GM19328 (cell line): ENCODE results near the gene CYBC1.
A peak's percentile ranks its signal among the peaks of the same experiment; 100 is the strongest.
"Not testable (repeated sequence)": the region's sequence is repeated elsewhere in the genome, so short reads cannot be mapped to it uniquely, and the experiment has no call there.

Experiments used
- ATAC-seq: cut with Tn5 transposase; IDR thresholded peaks from one replicate; pipeline ENCODE4 v1.9.1; 2021; ENCODE audit warnings: mild to moderate bottlenecking, moderate library complexity; ENCODE audit not compliant: unreplicated experiment

CYBC1 gene

GRCh38 chr17:82479602-82480001 lies 29.1 kb upstream of the CYBC1 start:
- no peak for ATAC-seq

DNA sequence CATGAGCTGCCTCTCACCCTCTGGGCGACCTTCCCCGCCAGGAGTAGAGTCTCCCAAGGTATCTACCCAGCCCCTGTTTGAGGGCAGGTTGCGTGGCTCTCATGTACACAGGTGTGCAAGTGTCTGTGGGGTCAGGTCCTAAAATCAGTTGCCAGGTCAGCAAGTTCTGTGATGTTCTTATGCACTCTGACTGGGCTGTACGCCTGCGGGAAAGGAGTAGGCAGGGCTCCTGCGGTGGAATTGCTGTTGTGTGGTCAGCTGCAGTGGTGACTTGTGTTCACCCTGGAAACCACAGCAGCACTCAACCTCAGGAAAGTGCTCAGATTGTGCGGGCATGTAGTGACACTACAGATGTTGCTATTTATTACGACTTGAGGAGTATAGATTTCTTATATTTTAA lies 27.4 kb upstream of the CYBC1 start:
- ATAC-seq: no peak

DNA sequence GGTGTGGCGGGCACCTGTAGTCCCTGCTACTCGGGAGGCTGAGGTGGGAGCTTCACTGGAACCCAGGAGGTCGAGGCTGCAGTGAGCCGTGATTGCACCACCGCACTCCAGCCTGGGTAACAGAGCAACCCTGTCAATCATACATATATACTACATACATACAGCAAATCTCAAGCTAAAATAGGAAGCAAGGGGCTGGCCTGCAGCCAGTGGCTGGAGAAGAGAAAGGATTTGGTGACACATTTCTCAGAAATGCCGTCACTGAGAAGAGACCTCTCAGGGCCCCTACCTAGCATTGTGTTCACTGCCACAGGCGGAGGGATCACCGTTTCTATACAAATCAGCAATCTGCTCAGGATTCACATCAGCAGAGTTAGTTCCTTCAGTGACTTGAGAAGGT lies 24.9 kb upstream of the CYBC1 start:
- ATAC-seq: no peak

DNA sequence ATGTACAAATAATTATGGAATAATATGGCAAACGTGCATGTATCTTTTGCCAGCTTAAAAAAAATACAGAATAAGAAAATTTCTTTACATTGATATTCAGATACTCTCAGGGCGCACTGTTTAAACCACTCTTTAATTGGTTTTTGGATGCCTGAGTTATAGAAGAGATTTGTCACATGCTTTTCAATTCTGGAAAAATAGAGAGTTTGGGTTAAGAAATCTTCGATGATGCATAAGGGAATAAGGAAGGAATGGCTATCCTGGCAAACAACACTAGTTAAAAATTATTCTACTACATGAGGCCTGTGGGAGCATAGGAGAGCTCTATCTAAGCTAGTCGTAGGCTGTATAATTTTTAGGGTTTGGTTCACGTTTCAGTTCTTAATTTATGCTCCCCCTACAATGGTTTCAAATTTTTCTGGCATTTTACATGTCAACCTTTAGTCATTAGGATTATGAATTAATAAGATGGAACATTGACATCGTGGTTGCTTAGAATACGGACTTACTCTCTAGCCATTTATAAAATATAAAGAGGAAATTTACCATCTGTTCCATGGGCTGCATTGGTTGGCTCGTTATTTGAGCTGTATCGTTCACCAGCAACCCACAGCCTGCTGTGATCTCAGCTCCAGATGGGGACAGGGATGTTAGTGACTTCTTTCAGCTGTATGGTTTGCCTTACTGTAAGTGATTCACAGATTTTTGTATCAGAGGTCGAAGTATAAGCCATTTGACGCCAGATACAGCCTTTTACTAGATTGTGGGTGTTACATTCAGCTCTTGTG lies 23.9 kb upstream of the CYBC1 start:
- no peak for ATAC-seq

GRCh38 chr17:82470065-82470464 lies 19.5 kb upstream of the CYBC1 start:
- ATAC-seq: no peak

DNA sequence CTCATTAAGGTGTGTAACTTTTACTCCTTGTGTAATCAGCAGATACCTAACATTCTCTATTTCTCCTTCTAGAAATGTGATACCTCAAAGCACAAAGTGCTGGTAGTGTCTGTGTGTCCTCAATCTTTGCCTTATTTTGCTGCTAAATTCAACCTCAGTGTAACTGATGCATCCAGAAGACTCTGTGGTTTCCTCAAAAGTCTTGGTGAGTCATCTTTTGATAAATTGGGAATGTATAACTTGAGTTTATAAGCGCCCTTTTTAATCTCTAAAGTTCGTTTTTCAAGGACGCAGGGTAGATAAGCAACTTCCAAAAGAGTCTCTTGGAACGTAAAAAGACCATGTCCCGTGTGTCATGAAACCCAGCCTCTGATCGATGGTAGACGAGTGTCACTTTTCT lies 18.1 kb upstream of the CYBC1 start:
- no peak for ATAC-seq

DNA sequence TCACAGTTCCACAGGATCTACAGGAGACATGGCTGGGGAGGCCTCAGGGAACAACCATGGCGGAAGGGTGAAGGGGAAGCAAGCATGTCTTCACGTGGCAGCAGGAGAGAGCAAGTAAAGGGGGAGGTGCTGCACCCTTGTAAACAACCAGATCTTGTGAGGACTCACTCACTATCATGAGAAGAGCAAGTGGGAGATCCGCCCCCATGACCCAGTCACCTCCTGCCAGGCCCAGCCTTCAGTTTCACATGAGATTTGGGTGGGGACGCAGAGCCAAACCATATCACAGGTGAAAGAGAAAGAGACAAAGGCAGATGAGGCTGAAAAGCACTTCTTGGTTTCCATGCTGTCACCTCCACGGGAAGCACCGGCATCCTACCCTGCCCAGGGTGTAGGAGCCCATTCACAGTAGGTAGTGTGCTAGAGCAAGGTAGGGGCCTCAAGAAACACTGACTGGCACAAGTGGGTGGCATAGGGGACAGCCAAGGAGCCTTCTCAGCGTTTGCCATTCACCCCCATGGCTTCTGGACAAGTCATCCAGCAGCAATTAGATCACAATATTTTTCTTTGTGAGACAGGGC lies 14.6 kb upstream of the CYBC1 start:
- no peak for ATAC-seq

GRCh38 chr17:82464567-82464929 lies 14.0 kb upstream of the CYBC1 start:
- no peak for ATAC-seq

- no peak for ATAC-seq
These were observed 13.5 kb upstream of the CYBC1 start for GRCh38 chr17:82463925-82464566.

- no peak for ATAC-seq
These were observed 12.8 kb upstream of the CYBC1 start for GRCh38 chr17:82463391-82463790.

DNA sequence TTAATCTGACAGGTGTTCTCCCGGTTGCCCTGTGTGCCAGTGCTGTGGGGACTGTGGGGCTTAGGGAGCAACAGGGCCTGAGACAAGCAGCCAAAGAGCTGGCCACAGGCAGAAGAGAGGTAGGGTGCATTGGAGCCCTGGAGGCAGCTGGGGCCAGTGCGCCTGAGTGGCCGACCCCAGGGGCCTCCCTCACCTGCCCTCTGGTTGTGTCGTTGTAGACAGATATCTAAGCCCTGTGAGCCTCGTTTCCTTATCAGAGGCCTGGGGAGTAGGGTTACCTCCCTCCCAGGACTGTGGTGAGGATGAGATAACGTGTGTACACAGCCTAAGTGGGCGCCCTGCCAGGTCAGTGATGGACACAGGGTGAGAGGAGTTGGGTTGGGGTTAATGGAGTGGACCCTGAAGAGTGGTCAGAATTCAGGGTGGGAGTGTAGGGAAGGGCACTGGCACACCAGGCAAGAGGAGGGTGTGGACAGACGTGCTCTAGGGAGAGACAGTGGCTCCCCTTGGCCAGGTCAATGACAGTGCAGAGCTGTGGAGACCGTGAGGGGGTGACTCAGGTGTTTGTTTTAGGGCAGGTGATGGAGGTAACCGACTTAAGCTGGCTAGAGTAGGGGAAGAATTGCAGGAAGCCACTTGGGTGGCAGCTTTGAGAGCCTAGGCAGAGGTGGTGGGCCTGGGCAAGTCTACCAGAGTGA lies 11.4 kb upstream of the CYBC1 start:
- no peak for ATAC-seq

- not testable (repeated sequence) for ATAC-seq
These were observed 9.4 kb upstream of the CYBC1 start for GRCh38 chr17:82459936-82460335.

GRCh38 chr17:82458885-82459424 lies 8.4 kb upstream of the CYBC1 start:
- no peak for ATAC-seq

DNA sequence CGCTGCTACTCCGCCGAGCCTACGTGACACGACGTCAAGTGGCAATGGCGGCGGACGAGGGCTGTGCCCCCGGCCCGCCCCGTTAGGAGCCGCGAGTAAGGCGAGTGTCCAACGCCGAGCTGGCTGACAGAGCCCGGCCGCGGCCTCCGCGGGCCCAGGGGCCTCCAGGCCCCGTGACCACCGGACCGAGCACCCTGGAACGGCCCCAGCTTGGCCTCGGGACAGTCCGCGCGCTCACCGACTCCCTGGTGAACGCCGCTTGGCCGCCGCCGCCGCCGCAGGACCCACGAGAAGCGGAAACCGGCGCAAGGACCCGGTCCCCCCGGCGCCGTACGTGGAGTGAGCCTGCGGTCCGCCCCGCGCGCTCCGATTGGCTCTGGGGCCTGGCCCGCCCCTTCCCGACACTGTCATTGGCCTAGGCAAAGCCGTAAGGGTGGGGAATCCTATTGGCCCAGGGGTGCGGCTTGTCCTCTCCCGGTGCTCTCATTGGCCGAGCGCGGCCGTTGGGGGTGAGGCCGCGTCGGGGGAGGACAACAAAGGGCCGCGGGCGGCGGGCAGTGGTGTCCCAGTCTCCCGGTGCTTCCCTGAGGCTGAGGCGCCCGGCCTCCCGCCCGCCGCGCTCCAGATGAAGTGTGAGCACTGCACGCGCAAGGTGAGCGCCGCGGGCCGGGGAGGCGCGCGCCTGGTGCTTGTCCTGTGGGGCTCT lies 7.8 kb upstream of the CYBC1 start, which contains the start of gene NARF:
NARF (plus strand) TSS at position 563 of the 706 bp plus-strand sequence; CDS start at position 626, 63 bp downstream.
- peak; percentile 95 for ATAC-seq

DNA sequence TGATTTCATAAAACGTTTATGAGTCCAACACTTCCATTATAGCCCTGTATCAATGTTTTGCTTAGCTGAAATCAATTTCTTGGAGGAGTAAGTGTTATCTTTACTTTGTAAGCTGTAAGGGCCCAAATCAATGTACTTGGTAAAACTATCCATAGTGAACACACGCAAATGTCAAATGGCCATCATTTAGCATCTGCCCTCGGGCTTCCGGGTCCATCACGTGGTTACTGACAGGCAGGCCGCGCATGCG lies 7.3 kb upstream of the CYBC1 start:
- no peak for ATAC-seq

DNA sequence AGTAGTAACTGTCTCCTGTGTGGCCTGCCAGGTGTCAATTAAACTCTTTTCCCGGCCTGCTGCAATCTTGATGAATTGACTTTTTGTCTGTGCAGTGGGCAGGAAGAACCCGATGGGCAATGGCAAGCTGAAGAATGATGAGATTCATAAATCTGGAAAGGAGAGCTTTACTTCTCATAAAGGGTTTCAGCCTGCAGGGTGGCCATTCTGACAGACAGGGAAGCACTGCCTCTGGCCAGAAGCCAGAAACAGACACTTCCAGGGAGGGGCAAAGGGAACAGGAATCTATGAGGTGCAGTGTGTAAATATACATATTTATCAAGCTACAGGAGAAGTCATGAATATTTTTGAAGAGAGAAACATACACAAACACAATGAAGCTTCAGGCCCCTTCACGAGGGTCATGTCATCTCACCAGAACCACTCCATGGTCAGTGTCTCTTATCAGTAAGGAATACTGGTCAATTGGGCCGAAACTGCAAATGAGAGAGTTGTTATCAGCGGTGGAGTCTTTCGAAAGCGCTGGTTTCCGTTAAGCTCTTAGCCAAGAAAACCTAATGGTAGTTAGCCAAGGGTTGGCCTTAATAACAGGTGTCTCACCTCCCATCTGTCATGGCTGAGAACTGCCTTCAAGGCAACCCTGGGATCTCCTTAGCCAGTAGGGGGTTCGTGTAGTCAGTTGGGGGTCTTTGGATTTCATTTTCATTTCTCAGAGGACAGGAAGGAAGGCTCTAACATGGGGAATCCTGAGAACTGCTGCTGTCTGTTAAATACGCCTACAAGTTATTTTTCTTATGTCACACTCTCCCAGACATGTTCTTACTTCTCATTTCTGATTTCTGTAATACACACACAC lies 6.7 kb upstream of the CYBC1 start:
- no peak for ATAC-seq

DNA sequence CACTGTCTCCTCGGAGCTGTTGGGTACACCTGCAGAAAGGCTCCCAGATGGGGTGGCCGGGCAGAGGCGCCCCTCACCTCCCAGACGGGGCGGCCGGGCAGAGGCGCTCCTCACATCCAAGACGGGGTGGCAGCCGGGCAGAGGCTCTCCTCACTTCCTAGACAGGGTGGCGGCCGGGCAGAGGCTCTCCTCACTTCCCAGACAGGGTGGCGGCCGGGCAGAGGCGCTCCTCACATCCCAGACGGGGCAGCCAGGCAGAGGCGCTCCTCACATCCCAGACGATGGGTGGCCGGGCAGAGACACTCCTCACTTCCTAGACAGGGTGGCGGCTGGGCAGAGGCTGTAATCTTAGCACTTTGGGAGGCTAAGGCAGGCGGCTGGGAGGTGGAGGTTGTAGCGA lies 3.2 kb upstream of the CYBC1 start:
- ATAC-seq: not testable (repeated sequence)

DNA sequence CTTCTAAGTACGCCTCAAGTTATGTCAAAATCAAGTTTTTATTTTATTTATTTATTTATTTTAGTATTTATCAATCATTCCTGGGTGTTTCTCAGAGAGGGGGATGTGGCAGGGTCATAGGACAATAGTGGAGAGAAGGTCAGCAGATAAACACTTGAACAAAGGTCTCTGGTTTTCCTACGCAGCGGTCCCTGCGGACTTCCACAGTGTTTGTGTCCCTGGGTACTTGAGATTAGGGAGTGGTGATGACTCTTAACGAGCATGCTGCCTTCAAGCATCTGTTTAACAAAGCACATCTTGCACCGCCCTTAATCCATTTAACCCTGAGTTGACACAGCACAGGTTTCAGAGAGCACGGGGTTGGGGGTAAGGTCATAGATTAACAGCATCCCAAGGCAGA lies 2.6 kb upstream of the CYBC1 start:
- not testable (repeated sequence) for ATAC-seq

DNA sequence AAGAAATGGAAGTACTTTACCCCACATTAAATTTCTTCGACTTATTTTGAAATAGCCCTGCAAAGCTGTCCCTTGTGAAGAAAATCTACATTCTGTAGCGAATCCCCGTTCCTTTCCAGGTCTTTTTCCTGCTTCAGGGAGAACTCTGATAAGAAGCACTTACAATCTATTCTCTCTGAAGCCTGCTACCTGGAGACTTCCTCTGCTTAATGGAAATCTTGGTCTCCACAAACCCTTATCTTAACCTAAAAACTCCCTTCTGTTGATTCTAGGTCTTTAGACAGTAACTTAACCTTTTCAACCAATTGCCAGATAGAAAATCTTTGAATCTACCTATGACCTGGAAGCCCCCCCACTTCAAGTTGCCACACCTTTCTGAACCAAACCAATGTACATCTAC lies 1.6 kb upstream of the CYBC1 start:
- no peak for ATAC-seq

DNA sequence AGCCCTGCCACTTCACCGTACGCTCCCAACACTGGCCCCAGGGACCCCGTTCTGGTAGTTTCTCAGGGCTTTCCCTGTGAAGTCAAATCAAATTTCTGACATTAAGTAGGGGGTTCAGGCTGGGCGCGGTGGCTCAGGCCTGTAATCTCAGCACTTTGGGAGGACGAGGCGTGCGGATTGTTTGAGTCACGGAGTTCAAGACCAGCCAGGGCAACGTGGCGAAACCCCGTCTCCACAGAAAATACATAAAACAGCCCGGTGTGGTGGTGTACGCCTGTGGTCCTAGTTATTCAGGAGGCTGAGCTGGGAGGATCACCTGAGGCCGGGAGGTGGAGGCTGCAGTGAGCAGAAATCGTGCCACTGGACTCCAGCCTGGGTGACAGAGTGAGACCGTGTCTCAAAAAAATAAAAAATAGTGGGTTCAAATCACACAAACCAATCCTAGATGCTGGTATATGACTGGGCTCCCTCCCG lies 632 bp downstream of the CYBC1 start:
- ATAC-seq: no peak
